Embryonic facial prominence (tissue), 1 donor: Measurements from ENCODE around the gene CPO.
A peak's percentile ranks its signal among the peaks of the same experiment; 100 is the strongest.

Source experiments
- DNase-seq: peaks from one replicate; pipeline ENCODE4 v3.0.0-alpha.2; 2016; ENCODE audit errors: extremely low spot score

Gene CPO

GRCh38 chr2:206974551-206974950 is 35.2 kb downstream of the CPO start:
- no peak for DNase-seq

GRCh38 chr2:206978746-206979145 is 39.4 kb downstream of the CPO start:
- no peak for DNase-seq

GRCh38 chr2:206979365-206979764 is 40.0 kb downstream of the CPO start:
- DNase-seq, result no peak

- DNase-seq, result no peak
Observed at GRCh38 chr2:206979922-206980321, 40.6 kb downstream of the CPO start.

- DNase-seq, result no peak
Observed at GRCh38 chr2:206980413-206980812, 41.1 kb downstream of the CPO start.

- DNase-seq, result no peak
Observed at GRCh38 chr2:206981086-206981674, 41.9 kb downstream of the CPO start.

- peak; percentile 66 for DNase-seq
Observed at GRCh38 chr2:206981739-206982340, 42.5 kb downstream of the CPO start.

GRCh38 chr2:206982360-206982955 is 43.1 kb downstream of the CPO start:
- DNase-seq, result no peak

- DNase-seq, result no peak
Observed at GRCh38 chr2:206983161-206983859, 44.0 kb downstream of the CPO start.

- DNase-seq, result no peak
Observed at GRCh38 chr2:206984206-206984605, 44.9 kb downstream of the CPO start.

GRCh38 chr2:206986943-206987342 is 47.6 kb downstream of the CPO start:
- no peak for DNase-seq

GRCh38 chr2:206987810-206988209 is 48.5 kb downstream of the CPO start:
- DNase-seq, result no peak

GRCh38 chr2:206988884-206989283 is 49.6 kb downstream of the CPO start:
- no peak for DNase-seq

GRCh38 chr2:206989311-206989710 is 50.0 kb downstream of the CPO start:
- no peak for DNase-seq

- DNase-seq, result no peak
Observed at GRCh38 chr2:206990360-206990759, 51.0 kb downstream of the CPO start.

- no peak for DNase-seq
Observed at GRCh38 chr2:206991070-206991469, 51.8 kb downstream of the CPO start.

- no peak for DNase-seq
Observed at GRCh38 chr2:206993396-206993911, 54.1 kb downstream of the CPO start.

- DNase-seq, result no peak
Observed at GRCh38 chr2:206993964-206994363, 54.6 kb downstream of the CPO start.

- DNase-seq, result no peak
Observed at GRCh38 chr2:206996556-206997065, 57.3 kb downstream of the CPO start.

- DNase-seq, result no peak
Observed at GRCh38 chr2:207008105-207008990, 69.0 kb downstream of the CPO start.

GRCh38 chr2:207012461-207012860 is 73.1 kb downstream of the CPO start:
- DNase-seq, result no peak
